Caki2 (cell line): ENCODE measurements around the gene OR6C75. TPM values are rescaled to one million over a fixed set of nuclear protein-coding genes. Genes with fewer than 3 reads are reported as not detected.
"Not testable (repeated sequence)": the region's sequence is repeated elsewhere in the genome, so short reads cannot be mapped to it uniquely, and the experiment has no call there.

Experiments
- DNase-seq: peaks from one replicate; pipeline ENCODE4 v3.0.0-alpha.2; 2015; ENCODE audit warnings: low read depth
- in situ Hi-C: cut with HindIII; loops from 2 replicates; pipeline ENCODE4 v1.10.0; 2016; ENCODE audit warnings: low sequenced_read_pairs, low pct_unique_long_range_greater_than_20kb, mixed read lengths
- total RNA-seq: library from RNA; depleted of rRNA; stranded (reverse); fragments of >200 nt; shearing (Covaris generic); gene quantifications from 2 replicates; pipeline ENCODE4 v1.2.3, GENCODE V29; 2014; ENCODE audit warnings: low replicate concordance; rRNA removed

Gene OR6C75
- not detected in 2 replicates for total RNA-seq

DNA sequence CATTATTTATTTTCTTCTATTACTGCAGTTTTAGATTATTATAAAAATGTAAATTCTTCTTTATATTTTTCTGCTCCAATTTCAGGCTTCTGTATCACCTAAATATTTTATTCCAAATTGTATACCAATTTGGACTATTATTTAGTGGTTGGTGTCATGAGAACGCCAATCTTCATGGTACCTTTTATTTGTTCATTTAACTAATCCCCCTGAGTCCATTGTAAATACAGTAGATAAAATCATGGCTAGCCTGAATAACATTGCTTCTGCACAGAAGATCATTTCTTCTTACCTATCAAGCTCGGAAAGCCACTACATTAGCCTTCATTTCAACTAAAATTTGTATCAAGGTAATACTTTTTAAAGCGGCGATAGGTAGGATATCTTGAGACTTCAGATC, at the start of gene OR6C75:
Gene OR6C75, plus strand, starts transcription at position 301 of the 400 bp plus-strand sequence. CDS start 2,136 bp downstream, outside the sequence.
- in situ Hi-C loops = no loop called here
- no peak for DNase-seq

- in situ Hi-C loops = no loop called here
- no peak for DNase-seq
Observed at GRCh38 chr12:55314043-55314442, 48.7 kb upstream of the OR6C75 start, which contains the start of gene OR6C1. Gene OR6C1, plus strand, starts transcription at chr12:55314343. Its CDS starts 6,257 bp downstream, at chr12:55320600.

DNA sequence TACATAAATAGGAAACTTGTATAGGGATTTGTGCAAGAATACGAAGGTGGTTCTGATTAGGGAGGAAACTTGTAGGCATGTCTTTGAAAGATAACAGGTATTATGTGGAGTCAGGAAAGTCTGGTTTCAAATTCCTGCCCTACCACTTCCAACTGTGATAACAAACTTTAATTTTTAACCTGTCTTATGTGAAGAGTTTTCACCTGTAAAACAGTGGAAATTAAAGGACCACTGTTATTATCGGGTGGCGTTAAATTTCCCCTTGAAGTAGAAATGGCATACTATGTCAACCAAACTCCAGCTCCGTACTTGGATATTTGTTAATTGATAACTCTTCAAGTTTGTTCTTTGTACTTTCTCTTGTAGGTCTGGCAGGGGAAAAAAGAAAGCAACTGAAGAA, 42.6 kb upstream of the OR6C75 start:
- DNase-seq = no peak
- in situ Hi-C loops = no loop called here

GRCh38 chr12:55325801-55326200, 37.0 kb upstream of the OR6C75 start:
- DNase-seq, in situ Hi-C loops: not testable (repeated sequence)

GRCh38 chr12:55330446-55330845, 32.3 kb upstream of the OR6C75 start, which contains the start of gene OR6C3:
Gene OR6C3, plus strand, starts transcription at chr12:55330746. Its CDS starts 955 bp downstream, at chr12:55331701.
- no peak for DNase-seq
- in situ Hi-C loops = no loop called here

- no peak for DNase-seq
- in situ Hi-C loops = no loop called here
Observed at GRCh38 chr12:55336002-55336401, 26.8 kb upstream of the OR6C75 start.

DNA sequence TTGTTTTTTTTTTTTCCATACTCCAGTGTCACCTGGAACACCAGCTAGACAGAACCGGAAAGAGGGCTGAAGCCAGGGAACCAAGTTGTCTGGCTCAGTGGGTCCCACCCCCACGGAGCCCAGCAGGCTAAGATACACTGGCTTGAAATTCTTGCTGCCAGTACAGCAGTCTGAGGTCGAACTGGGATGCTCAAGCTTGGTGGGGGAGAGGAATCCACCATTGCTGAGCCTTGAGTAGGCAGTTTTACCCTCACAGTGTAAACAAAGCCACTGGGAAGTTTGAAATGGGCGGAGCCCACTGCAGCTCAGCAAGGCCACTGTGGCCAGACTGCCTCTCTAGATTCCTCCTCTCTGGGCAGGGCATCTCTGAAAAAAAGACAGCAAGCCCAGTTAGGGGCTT, 7.4 kb upstream of the OR6C75 start:
- DNase-seq, in situ Hi-C loops: not testable (repeated sequence)

GRCh38 chr12:55365086-55365485, 2.3 kb downstream of the OR6C75 start:
- in situ Hi-C loops = no loop called here
- no peak for DNase-seq

DNA sequence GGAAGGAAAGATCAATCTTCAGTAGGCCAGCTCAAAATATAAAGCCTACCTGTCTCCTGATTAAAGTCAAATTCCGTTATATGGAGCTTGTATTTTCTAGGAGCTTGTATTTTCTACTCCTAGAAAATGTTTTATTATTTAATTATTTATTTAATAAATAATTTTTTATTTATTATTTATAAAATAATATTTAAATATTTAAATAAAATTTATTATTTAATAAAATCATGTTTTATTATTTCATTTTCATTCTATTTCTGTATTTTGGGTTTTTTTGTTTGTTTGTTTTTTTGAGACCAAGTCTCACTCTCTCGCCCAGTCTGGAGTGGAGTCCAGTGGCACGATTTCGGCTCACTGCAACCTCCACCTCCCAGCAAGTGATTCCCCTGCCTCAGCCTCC, 9.7 kb downstream of the OR6C75 start:
- in situ Hi-C loops = no loop called here
- no peak for DNase-seq

- DNase-seq = no peak
- in situ Hi-C loops = no loop called here
Observed at GRCh38 chr12:55385891-55386290, 23.1 kb downstream of the OR6C75 start.

DNA sequence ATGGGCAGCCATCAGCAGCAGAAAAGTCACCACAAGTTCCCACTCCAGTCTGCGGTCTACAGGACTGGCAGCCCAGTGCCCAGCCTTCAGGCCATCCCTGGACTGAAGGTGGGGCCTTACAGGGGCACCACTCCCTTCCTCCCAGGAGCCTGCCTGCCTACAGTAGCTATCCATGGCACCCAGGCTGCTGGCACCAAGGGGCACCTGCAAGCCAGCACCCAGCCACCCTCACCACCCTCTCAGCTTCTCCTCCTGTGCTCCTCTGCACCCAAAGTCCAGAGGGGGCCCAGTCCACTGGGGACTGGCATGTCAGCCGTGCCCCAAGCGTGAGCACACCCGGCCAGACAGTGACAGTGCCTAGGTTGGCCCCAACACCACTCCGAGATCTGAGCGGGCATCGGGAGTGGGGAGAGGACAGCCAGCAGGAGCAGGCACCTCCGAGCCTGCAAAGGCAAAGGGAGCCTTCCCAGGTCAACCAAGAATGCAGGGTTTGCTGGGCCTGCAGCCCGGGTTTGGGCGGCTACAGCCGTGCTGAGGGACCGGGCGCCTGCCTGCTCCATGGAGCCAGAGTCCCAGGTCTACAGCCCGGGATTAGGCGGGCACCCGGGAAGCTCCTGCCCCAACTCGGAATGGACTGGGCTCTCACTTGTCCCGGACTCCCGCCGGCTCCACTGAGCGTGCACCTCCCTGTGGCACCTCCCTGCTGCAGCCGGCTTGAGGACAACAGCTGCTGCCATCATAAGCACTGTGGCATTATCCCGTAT, 29.4 kb downstream of the OR6C75 start:
- in situ Hi-C loops = no loop called here
- DNase-seq = no peak

DNA sequence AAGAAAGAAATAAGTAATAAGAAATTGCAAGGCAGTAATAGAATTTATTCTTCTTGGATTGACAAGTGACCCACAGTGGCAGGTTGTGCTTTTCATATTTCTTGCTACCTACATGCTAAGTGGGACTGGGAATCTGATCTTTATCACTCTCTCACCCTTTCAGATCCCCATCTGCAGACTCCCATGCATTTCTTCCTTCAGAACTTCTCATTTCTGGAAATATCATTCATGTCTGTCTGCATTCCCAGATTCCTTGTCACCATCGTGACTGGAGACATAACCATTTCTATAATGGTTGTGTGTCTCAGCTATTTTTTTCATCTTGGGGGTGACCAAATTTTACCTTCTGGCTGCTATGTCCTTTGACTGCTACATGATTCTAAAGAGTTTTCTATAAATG, 33.6 kb downstream of the OR6C75 start:
- in situ Hi-C loops = no loop called here
- no peak for DNase-seq

DNA sequence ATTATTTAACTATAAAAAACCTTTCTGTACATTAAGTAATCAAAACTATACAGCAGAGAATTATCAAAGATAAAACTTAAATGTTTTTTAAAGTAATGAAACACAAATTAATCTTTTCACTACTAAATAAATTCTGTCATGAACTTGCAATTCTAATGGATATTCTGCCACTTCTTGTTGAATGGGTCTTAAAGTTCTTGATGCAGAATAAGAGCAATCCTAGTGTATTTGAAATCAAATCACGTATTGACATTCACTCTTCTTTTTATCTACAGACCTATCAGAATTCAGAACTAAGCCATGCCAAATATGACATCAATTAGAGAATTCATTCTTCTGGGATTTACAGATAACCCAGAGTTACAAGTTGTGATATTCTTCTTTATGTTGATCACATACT, 37.5 kb downstream of the OR6C75 start, which contains the start of gene OR6C65:
Gene OR6C65, plus strand, starts transcription at position 301 of the 400 bp plus-strand sequence. Its CDS starts 0 bp downstream, at position 301.
- no peak for DNase-seq
- in situ Hi-C loops = no loop called here

GRCh38 chr12:55407866-55408265, 45.1 kb downstream of the OR6C75 start:
- in situ Hi-C loops = no loop called here
- no peak for DNase-seq

DNA sequence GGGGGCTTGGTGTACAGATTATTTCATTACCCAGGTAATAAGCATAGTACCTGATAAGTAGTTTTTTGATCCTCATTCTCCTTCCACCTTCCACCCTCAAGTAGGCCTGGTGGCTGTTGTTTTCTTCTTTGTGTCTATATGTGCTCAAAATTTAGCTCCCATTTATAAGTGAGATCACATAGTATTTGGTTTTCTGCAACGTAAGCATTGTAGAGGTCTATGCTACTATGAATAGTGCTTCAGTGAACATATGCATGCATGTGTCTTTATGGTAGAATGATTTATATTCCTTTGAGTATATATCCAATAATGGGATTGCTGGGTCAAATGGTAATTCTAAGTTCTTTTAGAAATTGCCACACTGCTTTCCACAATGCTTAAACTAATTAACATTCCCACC, 46.4 kb downstream of the OR6C75 start:
- DNase-seq, in situ Hi-C loops: not testable (repeated sequence)

DNA sequence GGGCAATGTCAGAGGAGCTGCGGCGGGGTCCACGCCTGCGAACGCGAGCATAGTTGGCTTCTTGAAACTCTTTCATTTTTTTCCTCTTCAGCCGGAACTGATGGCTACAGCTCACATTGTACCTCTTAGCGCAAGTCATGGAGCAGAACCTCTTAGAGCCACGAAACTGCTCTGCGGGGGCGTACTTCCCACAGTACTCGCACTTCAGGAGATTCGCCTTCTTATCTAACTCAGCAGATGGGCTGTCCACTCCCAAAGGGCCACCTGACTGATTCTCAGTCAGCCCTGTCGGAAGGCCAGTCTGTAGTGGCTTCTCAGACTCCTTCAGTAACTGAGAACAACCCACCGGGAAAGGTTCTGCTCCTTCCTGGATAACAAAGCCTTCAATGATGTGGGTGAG, 49.4 kb downstream of the OR6C75 start:
- DNase-seq = not testable (repeated sequence)

DNA sequence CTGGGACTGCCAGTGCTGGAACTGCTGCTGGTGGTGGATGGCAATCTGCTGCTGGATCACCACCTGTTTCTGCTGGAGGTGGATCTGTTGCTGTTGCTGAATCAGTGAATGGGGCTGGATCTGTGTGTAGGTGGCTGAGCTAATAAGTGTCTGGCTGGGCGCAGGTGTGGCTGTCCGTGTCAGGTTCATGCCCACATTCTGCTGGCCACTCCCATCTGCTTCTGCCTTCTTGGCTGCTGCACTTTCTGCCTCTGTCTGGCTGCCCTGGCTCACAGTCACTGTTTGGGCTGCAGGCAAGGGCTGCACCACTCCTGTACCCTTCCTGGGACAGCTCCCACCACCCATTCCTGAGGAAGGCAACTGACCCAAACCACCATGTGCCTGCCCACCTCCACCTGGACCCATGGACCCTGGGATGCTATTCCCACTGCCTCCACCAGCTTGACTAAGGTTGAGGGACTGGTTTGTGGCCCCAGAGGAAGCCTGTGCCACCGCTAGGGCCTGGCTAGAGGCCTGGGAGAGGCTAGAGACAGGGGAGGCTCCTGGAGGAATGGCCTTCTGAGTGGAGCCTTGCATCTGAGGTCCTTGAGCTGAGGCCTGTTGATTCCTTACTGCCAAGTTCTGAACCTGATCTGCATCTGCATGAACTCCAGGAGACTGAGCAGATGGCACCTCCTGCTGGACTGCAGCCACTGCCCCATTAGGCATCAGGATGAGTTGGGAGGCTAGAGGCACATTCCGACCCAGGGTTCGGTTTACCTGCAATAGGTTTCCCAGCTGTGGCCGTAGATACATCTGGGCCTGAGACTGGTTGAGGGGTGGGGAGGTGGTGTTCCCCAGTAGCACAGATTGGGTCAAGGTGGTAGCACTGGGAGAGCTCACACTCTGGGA, 51.0 kb downstream of the OR6C75 start:
- in situ Hi-C loops, DNase-seq: not testable (repeated sequence)

More for the DNA sequence above, 49.4 kb downstream of the OR6C75 start:
- in situ Hi-C loops = not testable (repeated sequence)

DNA sequence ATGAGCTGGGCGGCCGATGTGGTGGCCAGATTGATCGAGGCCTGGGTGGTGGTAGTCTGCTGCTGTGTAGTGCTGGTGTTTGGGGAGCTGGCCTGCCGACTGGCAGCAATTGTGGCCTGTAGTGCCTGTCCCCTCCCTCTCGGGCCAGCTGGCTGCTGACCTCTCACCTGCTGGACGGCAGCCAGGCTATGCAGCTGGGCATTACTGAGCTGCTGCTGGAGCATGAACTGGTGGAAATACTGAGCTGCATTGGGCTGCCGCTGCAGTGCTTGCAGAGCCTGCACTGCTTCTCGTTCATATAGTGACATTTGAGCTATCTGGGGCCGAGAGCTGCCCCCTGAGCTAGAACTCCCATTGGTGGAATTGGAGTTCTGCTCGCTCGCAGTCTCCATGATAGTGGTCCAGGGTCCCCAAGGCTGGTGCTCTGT, 51.6 kb downstream of the OR6C75 start:
- DNase-seq, in situ Hi-C loops: not testable (repeated sequence)

GRCh38 chr12:55414889-55415288, 52.1 kb downstream of the OR6C75 start:
- DNase-seq, in situ Hi-C loops: not testable (repeated sequence)
